Endodermal cell (in vitro differentiated cells): ENCODE data around the gene ANO8. TPM values are rescaled to one million over a fixed set of nuclear protein-coding genes. Genes with fewer than 3 reads are reported as not detected.

Source experiments
- DNase-seq: peaks from one replicate; pipeline ENCODE4 v3.0.0-alpha.2; 2017
- H3K27ac ChIP-seq: 2 replicates; pipeline ENCODE4 v1.5.1; 2013; ENCODE audit warnings: mild to moderate bottlenecking, low read depth, low read length, moderate library complexity
- H3K27me3 ChIP-seq: 2 replicates; pipeline ENCODE4 v1.6.1; 2013; ENCODE audit warnings: mild to moderate bottlenecking, low read length, moderate library complexity; ENCODE audit not compliant: insufficient read depth, control insufficient read depth, poor library complexity, severe bottlenecking
- H3K36me3 ChIP-seq: 2 replicates; pipeline ENCODE4 v1.7.0; 2013; ENCODE audit warnings: mild to moderate bottlenecking, low read length, moderate library complexity; ENCODE audit not compliant: control insufficient read depth, insufficient read depth
- H3K4me1 ChIP-seq: one replicate; pipeline ENCODE4 v1.7.0; 2013; ENCODE audit warnings: low read length; ENCODE audit not compliant: control insufficient read depth, insufficient read depth
- H3K4me3 ChIP-seq: 2 replicates; pipeline ENCODE4 v1.5.1; 2013; ENCODE audit warnings: mild to moderate bottlenecking, low read length, moderate library complexity
- H3K9ac ChIP-seq: 2 replicates; pipeline ENCODE4 v1.6.1; 2013; ENCODE audit warnings: mild to moderate bottlenecking, low read length, moderate library complexity; ENCODE audit not compliant: poor library complexity, severe bottlenecking; ENCODE audit errors: extremely low read depth
- H3K9me3 ChIP-seq: 2 replicates; pipeline ENCODE4 v1.6.1; 2013; ENCODE audit warnings: mild to moderate bottlenecking, low read length, moderate library complexity; ENCODE audit not compliant: control insufficient read depth
- H3K27ac Mint-ChIP-seq: 2 replicates; pipeline ENCODE4 v1.8.0; 2020; ENCODE audit warnings: mixed read lengths
- H3K27me3 Mint-ChIP-seq: 2 replicates; pipeline ENCODE4 v1.8.0; 2021; ENCODE audit warnings: mild to moderate bottlenecking, mixed read lengths; ENCODE audit not compliant: insufficient read depth
- H3K36me3 Mint-ChIP-seq: 2 replicates; pipeline ENCODE4 v1.8.0; 2020; ENCODE audit warnings: low read depth, mixed read lengths
- H3K4me1 Mint-ChIP-seq: 2 replicates; pipeline ENCODE4 v1.8.0; 2020; ENCODE audit warnings: mixed read lengths
- H3K4me3 Mint-ChIP-seq: 2 replicates; pipeline ENCODE4 v1.8.0; 2020; ENCODE audit warnings: mild to moderate bottlenecking, moderate library complexity, mixed read lengths
- H3K9me3 Mint-ChIP-seq: 2 replicates; pipeline ENCODE4 v1.8.0; 2020; ENCODE audit warnings: mild to moderate bottlenecking, mixed read lengths
- CTCF ChIP-seq: fragments of 200-600 bp; sonication (generic); conservative IDR thresholded peaks from 2 replicates; pipeline ENCODE4 v1.5.0; 2021; ENCODE audit warnings: antibody characterized with exemption, mild to moderate bottlenecking
- WGBS, 2 experiments: methylation state at CpG; one replicate each; pipeline versions ENCODE4 v1.1.5 to v1.1.7; 2013; ENCODE audit warnings: missing lambda C conversion rate in 2 of 2, mixed read lengths in 1 of 2; ENCODE audit not compliant: insufficient coverage in 1 of 2, insufficient read length in 1 of 2; 5-methylcytosine and 5-hydroxymethylcytosine counted together
- total RNA-seq, 2 donors: library from RNA; stranded (reverse); fragmentation: NEBNext Ultra II Directional in 1 of 2; extraction: Animal tissue kit (Norgen Biotek cat#: 25700) in 1 of 2; gene quantifications; 2 replicates in 1 of 2; 3 replicates in 1 of 2; pipeline ENCODE4 v1.2.1, GENCODE V29; 2021

Gene ANO8
- total RNA-seq, 2 donors from 2014 or later: 27.5 to 29.5 TPM

GRCh38 chr19:17336872-17337674, 2.4 kb upstream of the ANO8 start, which contains the start of gene GTPBP3:
Gene GTPBP3, plus strand, starts transcription at chr19:17337553. Its CDS starts 59 bp downstream, at chr19:17337612.
- TF ChIP-seq CTCF: no peak
- no peaks in the 10 kb centered on the region for H3K9me3 Mint-ChIP-seq
- Histone ChIP-seq H3K36me3 (peaks cover 14% of the 10 kb centered on the region), H3K27ac (peak within 1 kb of the TSS; percentile 87), H3K4me1 (peaks cover 7% of the 10 kb centered on the region), H3K9me3 (no peaks in the 10 kb centered on the region), H3K27me3 (no peaks in the 10 kb centered on the region), H3K4me3 (peak within 1 kb of the TSS; percentile 100), H3K9ac (peak within 1 kb of the TSS; percentile 86)
- H3K4me1 Mint-ChIP-seq: peaks cover 3% of the 10 kb centered on the region
- peak; percentile 99 for DNase-seq
- peaks cover 23% of the 10 kb centered on the region for H3K36me3 Mint-ChIP-seq
- peak within 1 kb of the TSS; percentile 99 for H3K27ac Mint-ChIP-seq
- 0% methylated on average over 26 to 41 of the region's 41 CpGs for WGBS, 2 experiments
- peak within 1 kb of the TSS; percentile 95 for H3K4me3 Mint-ChIP-seq
- peaks cover 4% of the 10 kb centered on the region for H3K27me3 Mint-ChIP-seq

- 88 to 92% methylated on average over 7 to 10 of the region's 10 CpGs for WGBS, 2 experiments
- H3K4me1 ChIP-seq: peaks cover 7% of the 10 kb centered on the region
- no peak overlapping the region for H3K9ac ChIP-seq
- H3K4me1 Mint-ChIP-seq: peaks cover 3% of the 10 kb centered on the region
- H3K27ac ChIP-seq: no peak overlapping the region
- H3K27me3 Mint-ChIP-seq: peaks cover 9% of the 10 kb centered on the region
- no peak for TF ChIP-seq CTCF
- peaks cover 29% of the 10 kb centered on the region for H3K36me3 Mint-ChIP-seq
- no peaks in the 10 kb centered on the region for H3K27me3 ChIP-seq
- DNase-seq: peak; percentile 38
- no peak overlapping the region for H3K4me3 ChIP-seq
- peaks cover 10% of the 10 kb centered on the region for H3K36me3 ChIP-seq
- H3K27ac Mint-ChIP-seq: no peak overlapping the region
- H3K4me3 Mint-ChIP-seq: peak overlapping the region; percentile 62
- H3K9me3 ChIP-seq: no peaks in the 10 kb centered on the region
- no peaks in the 10 kb centered on the region for H3K9me3 Mint-ChIP-seq
Observed at GRCh38 chr19:17335575-17335974, 920 bp upstream of the ANO8 start.

GRCh38 chr19:17333611-17334413, 843 bp downstream of the ANO8 start:
- Histone ChIP-seq H3K27me3 (no peaks in the 10 kb centered on the region), H3K4me1 (peaks cover 7% of the 10 kb centered on the region), H3K9ac (peak overlapping the region; percentile 66), H3K27ac (peak overlapping the region; percentile 81), H3K4me3 (peak overlapping the region; percentile 85), H3K9me3 (no peaks in the 10 kb centered on the region), H3K36me3 (peaks cover 10% of the 10 kb centered on the region)
- H3K27me3 Mint-ChIP-seq: peaks cover 25% of the 10 kb centered on the region
- 30 to 38% methylated on average over 43 to 52 of the region's 52 CpGs for WGBS, 2 experiments
- H3K4me3 Mint-ChIP-seq: peak overlapping the region; percentile 62
- peaks cover 25% of the 10 kb centered on the region for H3K36me3 Mint-ChIP-seq
- H3K27ac Mint-ChIP-seq: no peak overlapping the region
- DNase-seq: peak; percentile 81
- H3K9me3 Mint-ChIP-seq: no peaks in the 10 kb centered on the region
- H3K4me1 Mint-ChIP-seq: peaks cover 3% of the 10 kb centered on the region
- TF ChIP-seq CTCF: peak; percentile 19
